Astrocyte of the cerebellum (primary cell): Measurements from ENCODE around the gene PTGES3.

Experiments
- DNase-seq: peaks from one replicate; pipeline ENCODE4 v3.0.0-alpha.2; 2011; ENCODE audit warnings: low read depth
- H3K4me3 ChIP-seq: 2 replicates; pipeline ENCODE4 v1.5.1; 2011; ENCODE audit warnings: mild to moderate bottlenecking, low read depth, low read length, moderate library complexity
- CTCF ChIP-seq: IDR thresholded peaks from 2 replicates; pipeline ENCODE4 v1.5.1; 2012; ENCODE audit warnings: low read length, low read depth, moderate library complexity, mild to moderate bottlenecking; ENCODE audit errors: missing control alignments
- in situ Hi-C: cut with HindIII; loops from 2 replicates; pipeline ENCODE4 v1.10.0; 2017; ENCODE audit warnings: low sequenced_read_pairs

The PTGES3 gene

DNA sequence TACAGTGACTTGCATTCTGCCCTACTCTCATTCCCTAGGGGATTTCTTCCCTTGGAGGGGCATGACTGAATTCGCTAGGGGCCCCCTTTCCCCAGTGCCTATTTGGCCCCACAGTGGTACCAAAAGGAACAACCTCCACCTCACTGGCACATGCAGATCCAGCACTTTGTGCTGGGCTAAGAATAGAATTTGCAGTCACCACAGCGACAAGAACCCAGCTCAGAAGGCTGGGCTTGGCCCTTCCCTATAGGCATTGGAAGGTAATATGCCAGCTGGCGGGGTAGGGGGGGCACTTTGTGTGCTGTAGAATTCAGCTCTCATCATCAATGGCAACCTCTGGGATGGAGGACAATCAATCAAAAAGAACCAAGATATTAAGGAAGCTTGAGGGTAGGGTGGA, 71.8 kb downstream of the PTGES3 start:
- in situ Hi-C loops, result no loop called here
- no peak for DNase-seq
- no peak overlapping the region for H3K4me3 ChIP-seq
- no peak for TF ChIP-seq CTCF

GRCh38 chr12:56614627-56615026, 73.5 kb downstream of the PTGES3 start:
- TF ChIP-seq CTCF, result no peak
- no peak for DNase-seq
- in situ Hi-C loops, result no loop called here
- no peak overlapping the region for H3K4me3 ChIP-seq
